Breast epithelium (tissue), 3 donors: ENCODE data around the gene PIK3IP1.

Experiments
- CTCF ChIP-seq, 3 donors: fragments of 450-650 bp; IDR thresholded peaks; one replicate each; pipeline ENCODE4 v1.5.1; 2016 to 2017; ENCODE audit warnings: antibody characterized with exemption in 3 of 3, mild to moderate bottlenecking in 3 of 3, moderate library complexity in 3 of 3
- POLR2A ChIP-seq: fragments of 450-650 bp; IDR thresholded peaks from one replicate; pipeline ENCODE4 v1.6.1; 2016; ENCODE audit warnings: antibody characterized with exemption, mild to moderate bottlenecking, moderate library complexity
- POLR2AphosphoS5 ChIP-seq, 3 donors: sonication (generic); formaldehyde crosslinking; IDR thresholded peaks; one replicate each; pipeline ENCODE4 v1.6.1; 2017; ENCODE audit warnings: antibody characterized with exemption in 3 of 3

- TF ChIP-seq CTCF (IDR thresholded peaks at IDR 0.05) (no peak), POLR2A (no peak), POLR2AphosphoS5 (IDR thresholded peaks at IDR 0.05) (no peak)
These were observed 18.3 kb downstream of the PIK3IP1 start for GRCh38 chr22:31274017-31274416.
